Measurements from ENCODE around the gene MTTP.

The MTTP gene

GRCh38 chr4:99624141-99624719, 49.6 kb downstream of the MTTP start:
- TF ChIP-seq MAX (IDR thresholded peaks at IDR 0.05; ENCODE audit: low read depth, low read length): no peak
- H3K4me3 ChIP-seq (ENCODE audit: low read depth, low read length): no peak overlapping the region
- no peak for DNase-seq (ENCODE audit: low read depth)

GRCh38 chr4:99625369-99625768, 50.7 kb downstream of the MTTP start:
- no peak overlapping the region for H3K4me3 ChIP-seq (ENCODE audit: low read depth, low read length)
- TF ChIP-seq POLR2A (IDR thresholded peaks at IDR 0.05; ENCODE audit: extremely low read depth, insufficient read length): no peak
- no peak for TF ChIP-seq MYC (IDR thresholded peaks at IDR 0.05; ENCODE audit: low read depth, low read length)
- TF ChIP-seq CTCF (IDR thresholded peaks at IDR 0.05; ENCODE audit: low read depth, low read length): no peak
- TF ChIP-seq MAX (IDR thresholded peaks at IDR 0.05; ENCODE audit: low read depth, low read length): no peak
- DNase-seq (ENCODE audit: low read depth): no peak

GRCh38 chr4:99628040-99628439, 53.4 kb downstream of the MTTP start:
- DNase-seq (ENCODE audit: low read depth): no peak

GRCh38 chr4:99629962-99630554, 55.4 kb downstream of the MTTP start:
- DNase-seq (ENCODE audit: low read depth): no peak
- H3K4me3 ChIP-seq (ENCODE audit: low read depth, low read length): no peak overlapping the region
- TF ChIP-seq MYC (IDR thresholded peaks at IDR 0.05; ENCODE audit: low read depth, low read length) (no peak), POLR2A (IDR thresholded peaks at IDR 0.05; ENCODE audit: extremely low read depth, insufficient read length) (no peak), MAX (IDR thresholded peaks at IDR 0.05; ENCODE audit: low read depth, low read length) (no peak), CTCF (IDR thresholded peaks at IDR 0.05; ENCODE audit: low read depth, low read length) (no peak)

More at GRCh38 chr4:99628040-99628439, 53.4 kb downstream of the MTTP start:
- no peak overlapping the region for H3K4me3 ChIP-seq (ENCODE audit: low read depth, low read length)
- no peak for TF ChIP-seq MYC (IDR thresholded peaks at IDR 0.05; ENCODE audit: low read depth, low read length)
- TF ChIP-seq CTCF (IDR thresholded peaks at IDR 0.05; ENCODE audit: low read depth, low read length): no peak
- TF ChIP-seq MAX (IDR thresholded peaks at IDR 0.05; ENCODE audit: low read depth, low read length): no peak
- TF ChIP-seq POLR2A (IDR thresholded peaks at IDR 0.05; ENCODE audit: extremely low read depth, insufficient read length): no peak

GRCh38 chr4:99630857-99631360, 56.3 kb downstream of the MTTP start:
- DNase-seq (ENCODE audit: low read depth): no peak
- no peak for TF ChIP-seq MYC (IDR thresholded peaks at IDR 0.05; ENCODE audit: low read depth, low read length)
- TF ChIP-seq CTCF (IDR thresholded peaks at IDR 0.05; ENCODE audit: low read depth, low read length): no peak
- no peak for TF ChIP-seq POLR2A (IDR thresholded peaks at IDR 0.05; ENCODE audit: extremely low read depth, insufficient read length)
- no peak overlapping the region for H3K4me3 ChIP-seq (ENCODE audit: low read depth, low read length)

GRCh38 chr4:99633772-99634171, 59.1 kb downstream of the MTTP start:
- DNase-seq (ENCODE audit: low read depth): no peak
- TF ChIP-seq MAX (IDR thresholded peaks at IDR 0.05; ENCODE audit: low read depth, low read length): no peak
- no peak for TF ChIP-seq POLR2A (IDR thresholded peaks at IDR 0.05; ENCODE audit: extremely low read depth, insufficient read length)
- no peak for TF ChIP-seq MYC (IDR thresholded peaks at IDR 0.05; ENCODE audit: low read depth, low read length)
- no peak for TF ChIP-seq CTCF (IDR thresholded peaks at IDR 0.05; ENCODE audit: low read depth, low read length)
- H3K4me3 ChIP-seq (ENCODE audit: low read depth, low read length): no peak overlapping the region
